ENCODE results near the gene AURKA. TPM values are rescaled to one million over a fixed set of nuclear protein-coding genes. Genes with fewer than 3 reads are reported as not detected.
"Not testable (repeated sequence)": the region's sequence is repeated elsewhere in the genome, so short reads cannot be mapped to it uniquely, and the experiment has no call there.

The AURKA gene
- total RNA-seq, 1 donor from 2014 or later: 9.4 TPM

DNA sequence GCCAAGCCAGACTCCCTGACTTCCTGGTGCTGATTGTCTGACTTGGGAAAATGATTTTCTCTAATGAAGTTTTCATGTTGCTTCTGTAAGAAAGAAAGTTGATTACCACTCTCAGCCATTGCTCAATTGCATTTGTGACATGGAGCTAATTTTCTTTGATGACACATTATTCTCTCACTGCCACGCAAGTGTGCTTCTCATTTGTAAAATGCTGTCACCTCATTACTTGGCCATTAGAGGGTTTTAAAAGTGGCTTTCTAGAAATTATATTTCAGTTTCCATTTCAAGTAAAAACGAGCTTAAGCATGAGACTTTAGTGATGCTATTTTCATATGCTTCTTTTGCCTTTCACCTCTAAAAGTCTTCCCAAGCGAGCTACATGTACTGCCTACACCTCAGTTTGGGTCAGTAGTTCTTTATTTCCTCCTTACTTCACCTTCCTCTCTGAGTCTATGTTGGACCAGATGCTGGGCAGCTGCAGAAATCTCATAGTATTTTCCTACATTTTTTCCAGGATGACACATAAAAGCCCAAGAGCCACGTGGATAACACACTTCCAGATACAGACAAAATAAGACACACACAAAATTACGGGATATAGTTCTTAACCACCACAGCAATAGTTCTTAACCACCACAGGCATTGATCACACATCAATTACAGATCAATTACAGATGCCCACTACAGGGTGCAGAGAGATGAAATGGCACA lies 39.5 kb downstream of the AURKA start:
- no peak overlapping the region for H3K9ac ChIP-seq (ENCODE audit: low read depth in 1 of 3, low read length in 3 of 3)
- H3K9me3 ChIP-seq (ENCODE audit: control insufficient read depth in 3 of 3, low read length in 3 of 3): no peaks in the 10 kb centered on the region
- no peaks in the 10 kb centered on the region for H3K36me3 ChIP-seq (ENCODE audit: control insufficient read depth in 3 of 3, insufficient read depth in 3 of 3, low read length in 3 of 3)
- H3K4me3 ChIP-seq (ENCODE audit: low read length in 3 of 3): no peak overlapping the region
- peaks cover 0 to 4% (median 2%) of the 10 kb centered on the region in 3 donors for H3K27me3 ChIP-seq (ENCODE audit: control insufficient read depth in 3 of 3, insufficient read depth in 3 of 3, low read length in 3 of 3)
- no peak overlapping the region for H3K27ac ChIP-seq (ENCODE audit: low read depth, low read length)
- H3K4me1 ChIP-seq (ENCODE audit: control insufficient read depth in 3 of 3, insufficient read depth in 3 of 3, low read length in 3 of 3): no peaks in the 10 kb centered on the region

DNA sequence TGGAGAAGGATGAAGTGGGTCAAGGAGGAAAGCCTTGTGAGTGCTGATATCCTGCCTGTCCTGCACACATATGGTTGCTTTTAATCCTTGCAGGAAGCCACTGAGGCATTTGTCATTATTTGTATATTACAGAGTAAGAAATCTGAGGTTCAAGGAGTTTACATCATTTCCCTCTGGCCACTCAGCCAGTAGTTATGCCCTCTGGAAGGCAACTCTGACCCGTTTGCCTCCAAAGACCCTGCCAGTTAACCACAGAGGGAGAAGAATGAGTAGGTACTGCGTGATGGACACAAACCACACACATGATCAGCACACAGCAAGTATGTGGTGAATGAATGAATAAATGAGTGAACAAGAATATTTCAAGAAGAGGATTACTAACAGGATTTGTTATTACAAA lies 41.2 kb downstream of the AURKA start:
- Histone ChIP-seq H3K27me3 (ENCODE audit: control insufficient read depth in 3 of 3, insufficient read depth in 3 of 3, low read length in 3 of 3) (peaks cover 2 to 7% (median 3%) of the 10 kb centered on the region in 3 donors), H3K9ac (ENCODE audit: low read depth in 1 of 3, low read length in 3 of 3) (no peak overlapping the region), H3K36me3 (ENCODE audit: control insufficient read depth in 3 of 3, insufficient read depth in 3 of 3, low read length in 3 of 3) (no peaks in the 10 kb centered on the region), H3K27ac (ENCODE audit: low read depth, low read length) (no peak overlapping the region), H3K4me1 (ENCODE audit: control insufficient read depth in 3 of 3, insufficient read depth in 3 of 3, low read length in 3 of 3) (no peaks in the 10 kb centered on the region), H3K9me3 (ENCODE audit: control insufficient read depth in 3 of 3, low read length in 3 of 3) (no peaks in the 10 kb centered on the region), H3K4me3 (ENCODE audit: low read length in 3 of 3) (no peak overlapping the region)

DNA sequence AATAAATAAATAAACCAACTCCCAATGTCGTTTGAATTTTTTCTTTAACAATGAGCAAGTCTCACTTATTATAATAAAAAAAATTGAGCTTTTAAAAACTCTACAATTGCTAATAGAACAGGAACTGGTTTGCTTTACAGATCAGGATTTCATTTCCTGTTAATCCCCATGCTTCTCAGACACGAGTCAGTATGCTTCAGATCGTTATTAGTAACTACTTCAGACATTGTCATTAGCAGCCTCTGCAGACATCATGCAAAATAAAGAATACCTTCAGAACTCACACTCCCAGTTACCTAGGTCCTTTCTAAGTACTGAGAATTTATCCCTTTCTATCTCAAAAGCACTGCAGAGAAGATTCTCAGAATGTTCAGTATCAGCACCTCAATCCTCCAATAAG lies 43.3 kb downstream of the AURKA start:
- Histone ChIP-seq H3K27ac (ENCODE audit: low read depth, low read length) (no peak overlapping the region), H3K4me1 (ENCODE audit: control insufficient read depth in 3 of 3, insufficient read depth in 3 of 3, low read length in 3 of 3) (no peaks in the 10 kb centered on the region), H3K9me3 (ENCODE audit: control insufficient read depth in 3 of 3, low read length in 3 of 3) (no peaks in the 10 kb centered on the region), H3K36me3 (ENCODE audit: control insufficient read depth in 3 of 3, insufficient read depth in 3 of 3, low read length in 3 of 3) (no peaks in the 10 kb centered on the region), H3K27me3 (ENCODE audit: control insufficient read depth in 3 of 3, insufficient read depth in 3 of 3, low read length in 3 of 3) (peaks cover 9 to 24% (median 12%) of the 10 kb centered on the region in 3 donors), H3K4me3 (ENCODE audit: low read length in 3 of 3) (no peak overlapping the region), H3K9ac (ENCODE audit: low read depth in 1 of 3, low read length in 3 of 3) (no peak overlapping the region)

DNA sequence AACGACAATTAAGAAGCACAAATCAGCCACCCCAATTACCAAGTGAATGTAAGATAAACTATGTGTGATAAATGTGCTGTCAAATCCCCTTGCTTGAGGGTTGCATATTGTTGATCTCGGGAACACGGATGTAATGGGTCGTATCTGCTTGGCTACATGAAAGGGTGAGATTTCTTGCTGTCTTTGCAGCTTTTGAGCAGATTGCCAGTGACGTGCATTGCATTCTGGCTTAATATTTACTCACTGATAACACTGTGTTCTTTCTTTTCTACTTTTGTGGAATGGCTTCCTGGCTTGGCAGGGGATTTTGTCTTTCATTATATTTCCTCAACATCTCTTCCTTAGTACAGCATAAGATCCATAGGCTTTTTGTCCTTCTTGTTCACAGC lies 43.7 kb downstream of the AURKA start:
- Histone ChIP-seq H3K4me3 (ENCODE audit: low read length in 3 of 3) (no peak overlapping the region), H3K9ac (ENCODE audit: low read depth in 1 of 3, low read length in 3 of 3) (no peak overlapping the region), H3K4me1 (ENCODE audit: control insufficient read depth in 3 of 3, insufficient read depth in 3 of 3, low read length in 3 of 3) (no peaks in the 10 kb centered on the region), H3K9me3 (ENCODE audit: control insufficient read depth in 3 of 3, low read length in 3 of 3) (no peaks in the 10 kb centered on the region), H3K27ac (ENCODE audit: low read depth, low read length) (no peak overlapping the region), H3K36me3 (ENCODE audit: control insufficient read depth in 3 of 3, insufficient read depth in 3 of 3, low read length in 3 of 3) (no peaks in the 10 kb centered on the region), H3K27me3 (ENCODE audit: control insufficient read depth in 3 of 3, insufficient read depth in 3 of 3, low read length in 3 of 3) (peaks cover 11 to 28% (median 17%) of the 10 kb centered on the region in 3 donors)

DNA sequence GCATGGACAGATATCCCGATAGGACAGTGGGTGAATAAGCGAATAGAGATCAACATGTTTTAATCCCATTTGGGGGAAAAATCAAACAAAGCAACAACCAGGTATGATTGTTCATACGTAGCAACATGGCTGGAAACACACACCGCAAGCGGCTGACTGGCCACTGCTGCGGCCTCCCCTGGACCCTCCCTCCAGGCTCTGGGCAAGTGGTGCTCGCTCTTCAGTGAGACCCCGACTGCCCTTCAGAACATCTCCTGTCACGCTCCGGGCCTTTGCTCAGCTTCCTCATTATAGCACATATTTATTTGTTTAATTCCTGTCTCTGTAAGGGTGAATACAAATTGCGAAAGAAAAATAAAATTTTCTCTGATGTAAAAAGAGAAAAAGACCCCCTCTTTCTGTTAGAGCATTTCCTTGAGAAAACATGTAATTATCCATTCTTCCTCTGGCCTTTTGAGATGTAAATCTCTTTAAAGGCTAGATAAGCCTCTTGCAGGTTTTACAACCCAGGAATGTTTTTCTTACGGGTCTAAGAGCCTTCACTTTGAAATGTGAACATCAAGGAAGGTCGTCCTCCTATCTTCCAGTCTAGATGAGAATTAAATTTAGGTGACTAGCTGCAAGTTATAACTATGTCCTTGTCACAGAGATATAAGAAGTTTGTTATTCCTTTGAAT lies 44.2 kb downstream of the AURKA start:
- H3K4me3 ChIP-seq (ENCODE audit: low read length in 3 of 3): no peak overlapping the region
- no peak overlapping the region for H3K27ac ChIP-seq (ENCODE audit: low read depth, low read length)
- H3K9me3 ChIP-seq (ENCODE audit: control insufficient read depth in 3 of 3, low read length in 3 of 3): no peaks in the 10 kb centered on the region
- no peak overlapping the region for H3K9ac ChIP-seq (ENCODE audit: low read depth in 1 of 3, low read length in 3 of 3)
- H3K27me3 ChIP-seq (ENCODE audit: control insufficient read depth in 3 of 3, insufficient read depth in 3 of 3, low read length in 3 of 3): peaks cover 16 to 34% (median 22%) of the 10 kb centered on the region in 3 donors
- H3K36me3 ChIP-seq (ENCODE audit: control insufficient read depth in 3 of 3, insufficient read depth in 3 of 3, low read length in 3 of 3): no peaks in the 10 kb centered on the region
- no peaks in the 10 kb centered on the region for H3K4me1 ChIP-seq (ENCODE audit: control insufficient read depth in 3 of 3, insufficient read depth in 3 of 3, low read length in 3 of 3)

DNA sequence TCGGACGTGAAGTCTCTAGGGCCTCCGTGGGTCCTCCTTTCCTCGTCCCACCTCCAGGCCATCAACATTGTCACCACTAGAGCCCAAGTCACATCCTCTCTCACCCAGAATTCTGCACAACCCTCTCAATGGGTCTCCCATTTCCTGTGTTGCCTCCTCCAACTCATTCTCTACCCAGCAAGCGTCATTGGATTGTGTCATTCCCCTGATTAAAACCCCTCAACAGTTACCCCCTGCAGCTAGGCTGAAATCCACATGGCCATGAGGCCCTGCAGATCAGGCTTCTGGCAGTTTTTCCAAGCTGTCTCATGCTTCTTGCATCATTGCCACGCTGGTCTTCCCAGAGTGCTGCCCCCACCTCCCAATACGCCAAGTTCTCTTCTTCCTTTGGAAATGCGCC lies 46.1 kb downstream of the AURKA start:
- no peaks in the 10 kb centered on the region for H3K4me1 ChIP-seq (ENCODE audit: control insufficient read depth in 3 of 3, insufficient read depth in 3 of 3, low read length in 3 of 3)
- H3K27ac ChIP-seq (ENCODE audit: low read depth, low read length): no peak overlapping the region
- no peaks in the 10 kb centered on the region for H3K9me3 ChIP-seq (ENCODE audit: control insufficient read depth in 3 of 3, low read length in 3 of 3)
- H3K4me3 ChIP-seq (ENCODE audit: low read length in 3 of 3): no peak overlapping the region
- no peak overlapping the region for H3K9ac ChIP-seq (ENCODE audit: low read depth in 1 of 3, low read length in 3 of 3)
- H3K27me3 ChIP-seq (ENCODE audit: control insufficient read depth in 3 of 3, insufficient read depth in 3 of 3, low read length in 3 of 3): peaks cover 18 to 34% (median 23%) of the 10 kb centered on the region in 3 donors
- no peaks in the 10 kb centered on the region for H3K36me3 ChIP-seq (ENCODE audit: control insufficient read depth in 3 of 3, insufficient read depth in 3 of 3, low read length in 3 of 3)

DNA sequence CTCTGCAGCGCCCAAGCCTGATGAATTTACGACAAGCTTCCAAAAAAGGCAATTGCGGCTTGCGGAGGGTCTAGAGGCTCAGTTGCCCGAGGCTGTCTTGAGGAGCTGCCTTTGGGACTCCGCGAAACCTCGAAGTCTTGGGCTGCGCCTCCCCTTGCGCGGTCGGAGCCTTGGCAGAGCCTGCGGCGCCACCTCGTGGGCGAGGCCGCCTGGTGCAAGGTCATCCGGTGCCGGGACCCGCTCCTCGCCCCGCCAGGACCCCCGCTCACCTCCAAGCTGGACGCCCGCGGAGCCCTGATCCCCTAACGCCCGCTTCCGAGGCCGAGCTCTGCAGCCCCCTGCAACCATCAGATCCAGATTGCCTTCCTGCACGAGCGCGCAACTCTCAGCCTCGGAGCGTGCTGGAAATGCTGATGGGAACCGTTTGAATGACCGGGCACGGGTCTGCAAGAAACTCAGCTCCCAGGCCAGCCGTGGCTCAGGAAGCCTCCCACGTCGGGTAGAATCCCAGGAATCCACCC lies 48.1 kb downstream of the AURKA start:
- peaks cover 18 to 34% (median 23%) of the 10 kb centered on the region in 3 donors for H3K27me3 ChIP-seq (ENCODE audit: control insufficient read depth in 3 of 3, insufficient read depth in 3 of 3, low read length in 3 of 3)
- H3K4me1 ChIP-seq (ENCODE audit: control insufficient read depth in 3 of 3, insufficient read depth in 3 of 3, low read length in 3 of 3): no peaks in the 10 kb centered on the region
- no peak overlapping the region for H3K9ac ChIP-seq (ENCODE audit: low read depth in 1 of 3, low read length in 3 of 3)
- no peaks in the 10 kb centered on the region for H3K36me3 ChIP-seq (ENCODE audit: control insufficient read depth in 3 of 3, insufficient read depth in 3 of 3, low read length in 3 of 3)
- H3K9me3 ChIP-seq (ENCODE audit: control insufficient read depth in 3 of 3, low read length in 3 of 3): no peaks in the 10 kb centered on the region
- H3K27ac ChIP-seq (ENCODE audit: low read depth, low read length): no peak overlapping the region
- H3K4me3 ChIP-seq (ENCODE audit: low read length in 3 of 3): no peak overlapping the region

DNA sequence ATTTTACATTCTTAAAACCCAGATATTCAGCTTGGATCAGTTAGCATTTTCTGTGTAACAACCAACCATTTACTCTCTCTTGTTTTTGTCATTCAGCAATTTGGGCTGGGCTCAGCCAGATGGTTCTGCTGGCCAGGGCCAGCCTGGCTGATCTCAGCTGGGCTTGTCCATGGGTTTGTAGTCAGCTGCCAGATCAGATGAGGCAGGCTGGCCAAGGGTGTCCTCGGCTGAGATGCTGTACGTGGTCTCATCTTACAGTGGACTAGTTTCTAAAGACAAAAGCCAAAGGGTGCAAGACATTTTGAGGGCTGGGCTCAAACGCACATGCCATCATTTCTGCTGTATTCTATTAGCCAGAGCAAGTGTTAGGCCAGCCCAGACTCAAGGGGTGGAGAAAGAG lies 49.2 kb downstream of the AURKA start:
- H3K27ac ChIP-seq (ENCODE audit: low read depth, low read length): no peak overlapping the region
- H3K4me1 ChIP-seq (ENCODE audit: control insufficient read depth in 3 of 3, insufficient read depth in 3 of 3, low read length in 3 of 3): no peaks in the 10 kb centered on the region
- H3K9me3 ChIP-seq (ENCODE audit: control insufficient read depth in 3 of 3, low read length in 3 of 3): no peaks in the 10 kb centered on the region
- H3K4me3 ChIP-seq (ENCODE audit: low read length in 3 of 3): no peak overlapping the region
- H3K27me3 ChIP-seq (ENCODE audit: control insufficient read depth in 3 of 3, insufficient read depth in 3 of 3, low read length in 3 of 3): peaks cover 18 to 33% (median 23%) of the 10 kb centered on the region in 3 donors
- no peak overlapping the region for H3K9ac ChIP-seq (ENCODE audit: low read depth in 1 of 3, low read length in 3 of 3)
- H3K36me3 ChIP-seq (ENCODE audit: control insufficient read depth in 3 of 3, insufficient read depth in 3 of 3, low read length in 3 of 3): no peaks in the 10 kb centered on the region

DNA sequence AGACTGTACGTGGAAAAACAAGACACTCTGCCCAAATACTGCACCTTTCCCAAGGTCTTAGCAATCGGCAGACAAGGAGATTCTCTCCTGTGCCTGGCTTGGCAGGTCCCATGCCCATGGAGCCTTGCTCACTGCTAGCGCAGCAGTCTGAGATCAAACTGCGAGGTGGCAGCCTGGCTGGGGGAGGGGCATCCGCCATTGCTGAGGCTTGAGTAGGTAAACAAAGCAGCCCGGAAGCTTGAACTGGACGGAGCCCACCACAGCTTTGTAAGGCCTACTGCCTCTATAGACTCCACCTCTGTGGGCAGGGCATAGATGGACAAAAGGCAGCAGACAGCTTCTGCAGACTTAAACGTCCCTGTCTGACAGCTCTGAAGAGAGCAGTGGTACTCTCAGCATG lies 55.3 kb downstream of the AURKA start:
- not testable (repeated sequence) for H3K27me3 ChIP-seq (ENCODE audit: control insufficient read depth in 3 of 3, insufficient read depth in 3 of 3, low read length in 3 of 3)

DNA sequence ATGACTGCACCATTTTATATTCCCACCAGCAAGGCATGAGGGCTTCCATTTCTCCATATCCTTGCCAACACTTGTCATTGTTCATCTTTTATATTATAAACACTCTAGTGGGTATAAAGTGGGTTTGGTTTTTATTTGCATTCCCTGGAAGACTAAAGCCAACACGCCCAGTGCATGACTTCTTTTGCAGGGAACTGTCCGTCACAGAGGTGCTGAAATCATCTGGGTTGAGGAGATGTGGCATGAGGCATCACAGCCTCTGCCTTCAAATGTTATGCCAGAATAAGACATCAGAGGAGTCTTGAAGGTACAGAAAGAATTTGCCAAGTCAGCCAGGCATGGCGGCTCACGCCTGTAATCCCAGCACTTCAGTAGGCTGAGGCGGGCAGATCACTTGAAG lies 63.2 kb downstream of the AURKA start:
- peaks cover 0 to 3% (median 0%) of the 10 kb centered on the region in 3 donors for H3K9me3 ChIP-seq (ENCODE audit: control insufficient read depth in 3 of 3, low read length in 3 of 3)
- no peak overlapping the region for H3K9ac ChIP-seq (ENCODE audit: low read depth in 1 of 3, low read length in 3 of 3)
- no peak overlapping the region for H3K27ac ChIP-seq (ENCODE audit: low read depth, low read length)
- H3K36me3 ChIP-seq (ENCODE audit: control insufficient read depth in 3 of 3, insufficient read depth in 3 of 3, low read length in 3 of 3): no peaks in the 10 kb centered on the region
- peaks cover 0 to 3% (median 0%) of the 10 kb centered on the region in 3 donors for H3K27me3 ChIP-seq (ENCODE audit: control insufficient read depth in 3 of 3, insufficient read depth in 3 of 3, low read length in 3 of 3)
- H3K4me3 ChIP-seq (ENCODE audit: low read length in 3 of 3): no peak overlapping the region
- no peaks in the 10 kb centered on the region for H3K4me1 ChIP-seq (ENCODE audit: control insufficient read depth in 3 of 3, insufficient read depth in 3 of 3, low read length in 3 of 3)

More for the DNA sequence above, 55.3 kb downstream of the AURKA start:
- not testable (repeated sequence) for H3K4me1 ChIP-seq (ENCODE audit: control insufficient read depth in 3 of 3, insufficient read depth in 3 of 3, low read length in 3 of 3); H3K27ac ChIP-seq (ENCODE audit: low read depth, low read length); H3K9ac ChIP-seq (ENCODE audit: low read depth in 1 of 3, low read length in 3 of 3); H3K9me3 ChIP-seq (ENCODE audit: control insufficient read depth in 3 of 3, low read length in 3 of 3); H3K36me3 ChIP-seq (ENCODE audit: control insufficient read depth in 3 of 3, insufficient read depth in 3 of 3, low read length in 3 of 3); H3K4me3 ChIP-seq (ENCODE audit: low read length in 3 of 3)
